Muscle layer of colon (tissue), 2 donors: ENCODE results near the gene CRYZ.
A peak's percentile ranks its signal among the peaks of the same experiment; 100 is the strongest.
"Not testable (repeated sequence)": the region's sequence is repeated elsewhere in the genome, so short reads cannot be mapped to it uniquely, and the experiment has no call there.

Experiments used
- H3K27ac ChIP-seq: one replicate; pipeline ENCODE4 v1.7.0; 2013; ENCODE audit warnings: low read depth, mild to moderate bottlenecking, low read length, moderate library complexity
- H3K27me3 ChIP-seq, 2 donors: one replicate each; pipeline ENCODE4 v1.7.0; 2013; ENCODE audit warnings: low read length in 2 of 2, mild to moderate bottlenecking in 2 of 2; ENCODE audit not compliant: insufficient read depth in 2 of 2, control insufficient read depth in 1 of 2
- H3K36me3 ChIP-seq: one replicate; pipeline ENCODE4 v1.7.0; 2013; ENCODE audit warnings: mild to moderate bottlenecking, low read length; ENCODE audit not compliant: insufficient read depth
- H3K4me1 ChIP-seq: one replicate; pipeline ENCODE4 v1.7.0; 2013; ENCODE audit warnings: mild to moderate bottlenecking, low read length; ENCODE audit not compliant: insufficient read depth
- H3K4me3 ChIP-seq, 2 donors: one replicate each; pipeline ENCODE4 v1.7.0; 2013; ENCODE audit warnings: low read length in 2 of 2, low read depth in 1 of 2, mild to moderate bottlenecking in 1 of 2, moderate library complexity in 1 of 2
- H3K9ac ChIP-seq: one replicate; pipeline ENCODE4 v1.7.0; 2013; ENCODE audit warnings: low read length
- H3K9me3 ChIP-seq: one replicate; pipeline ENCODE4 v1.7.0; 2013; ENCODE audit warnings: mild to moderate bottlenecking, low read length
- donor health status: abdominal sarcoma.
- donor health status: Adenocarcinoma of cecum.

CRYZ gene

GRCh38 chr1:74732960-74733603 lies at the start of gene CRYZ, which contains the start of gene TYW3:
TSS of gene CRYZ (minus strand) at chr1:74733050. CDS start at chr1:74724821, 8,229 bp downstream.
TSS of gene TYW3 (plus strand) at chr1:74733152. CDS start at chr1:74733245, 93 bp downstream.
- Histone ChIP-seq H3K27me3 (no peaks in the 10 kb centered on the region), H3K27ac (peak within 1 kb of the TSS; percentile 85), H3K4me3 (peak within 1 kb of the TSS; percentile 72 to 94), H3K9me3 (no peaks in the 10 kb centered on the region), H3K36me3 (peaks cover 15% of the 10 kb centered on the region), H3K4me1 (peaks cover 34% of the 10 kb centered on the region), H3K9ac (peak within 1 kb of the TSS; percentile 89)

GRCh38 chr1:74780594-74780993 lies 47.7 kb upstream of the CRYZ start:
- Histone ChIP-seq H3K27me3 (no peaks in the 10 kb centered on the region), H3K9me3 (no peaks in the 10 kb centered on the region), H3K4me3 (no peak overlapping the region), H3K9ac (no peak overlapping the region), H3K27ac (no peak overlapping the region), H3K36me3 (no peaks in the 10 kb centered on the region), H3K4me1 (no peaks in the 10 kb centered on the region)

- Histone ChIP-seq H3K36me3 (no peaks in the 10 kb centered on the region), H3K27me3 (no peaks in the 10 kb centered on the region), H3K4me3 (no peak overlapping the region), H3K9me3 (no peaks in the 10 kb centered on the region), H3K27ac (no peak overlapping the region), H3K4me1 (no peaks in the 10 kb centered on the region), H3K9ac (no peak overlapping the region)
Observed at GRCh38 chr1:74779750-74780149, 46.9 kb upstream of the CRYZ start.

GRCh38 chr1:74777525-74777924 lies 44.7 kb upstream of the CRYZ start:
- no peaks in the 10 kb centered on the region for H3K27me3 ChIP-seq
- no peak overlapping the region for H3K9ac ChIP-seq
- H3K27ac ChIP-seq, result no peak overlapping the region
- no peaks in the 10 kb centered on the region for H3K9me3 ChIP-seq
- no peaks in the 10 kb centered on the region for H3K4me1 ChIP-seq
- no peak overlapping the region for H3K4me3 ChIP-seq
- no peaks in the 10 kb centered on the region for H3K36me3 ChIP-seq

- no peak overlapping the region for H3K4me3 ChIP-seq
- H3K9ac ChIP-seq, result no peak overlapping the region
- H3K9me3 ChIP-seq, result no peaks in the 10 kb centered on the region
- H3K36me3 ChIP-seq, result no peaks in the 10 kb centered on the region
- no peak overlapping the region for H3K27ac ChIP-seq
- no peaks in the 10 kb centered on the region for H3K4me1 ChIP-seq
- no peaks in the 10 kb centered on the region for H3K27me3 ChIP-seq
Observed at GRCh38 chr1:74775735-74776134, 42.9 kb upstream of the CRYZ start.

- no peaks in the 10 kb centered on the region for H3K9me3 ChIP-seq
- no peak overlapping the region for H3K27ac ChIP-seq
- no peaks in the 10 kb centered on the region for H3K4me1 ChIP-seq
- no peaks in the 10 kb centered on the region for H3K27me3 ChIP-seq
- no peak overlapping the region for H3K4me3 ChIP-seq
- no peak overlapping the region for H3K9ac ChIP-seq
- no peaks in the 10 kb centered on the region for H3K36me3 ChIP-seq
Observed at GRCh38 chr1:74773582-74773981, 40.7 kb upstream of the CRYZ start.

GRCh38 chr1:74772945-74773344 lies 40.1 kb upstream of the CRYZ start:
- Histone ChIP-seq H3K9ac (no peak overlapping the region), H3K4me3 (no peak overlapping the region), H3K27me3 (no peaks in the 10 kb centered on the region), H3K27ac (no peak overlapping the region), H3K4me1 (no peaks in the 10 kb centered on the region), H3K9me3 (no peaks in the 10 kb centered on the region), H3K36me3 (no peaks in the 10 kb centered on the region)

GRCh38 chr1:74771913-74772515 lies 39.2 kb upstream of the CRYZ start:
- no peaks in the 10 kb centered on the region for H3K9me3 ChIP-seq
- no peaks in the 10 kb centered on the region for H3K4me1 ChIP-seq
- H3K36me3 ChIP-seq, result no peaks in the 10 kb centered on the region
- no peak overlapping the region for H3K4me3 ChIP-seq
- no peak overlapping the region for H3K9ac ChIP-seq
- H3K27me3 ChIP-seq, result no peaks in the 10 kb centered on the region
- H3K27ac ChIP-seq, result no peak overlapping the region

- Histone ChIP-seq H3K9ac (no peak overlapping the region), H3K36me3 (peaks cover 10% of the 10 kb centered on the region), H3K4me3 (no peak overlapping the region), H3K27me3 (no peaks in the 10 kb centered on the region), H3K27ac (no peak overlapping the region), H3K4me1 (no peaks in the 10 kb centered on the region), H3K9me3 (no peaks in the 10 kb centered on the region)
Observed at GRCh38 chr1:74767490-74767889, 34.6 kb upstream of the CRYZ start.

GRCh38 chr1:74766579-74766978 lies 33.7 kb upstream of the CRYZ start:
- H3K27ac ChIP-seq, result no peak overlapping the region
- H3K4me1 ChIP-seq, result no peaks in the 10 kb centered on the region
- H3K4me3 ChIP-seq, result no peak overlapping the region
- no peaks in the 10 kb centered on the region for H3K27me3 ChIP-seq
- peaks cover 14% of the 10 kb centered on the region for H3K36me3 ChIP-seq
- no peaks in the 10 kb centered on the region for H3K9me3 ChIP-seq
- no peak overlapping the region for H3K9ac ChIP-seq

- Histone ChIP-seq H3K4me1 (no peaks in the 10 kb centered on the region), H3K9ac (no peak overlapping the region), H3K27me3 (no peaks in the 10 kb centered on the region), H3K4me3 (no peak overlapping the region), H3K9me3 (no peaks in the 10 kb centered on the region), H3K36me3 (peaks cover 28% of the 10 kb centered on the region), H3K27ac (no peak overlapping the region)
Observed at GRCh38 chr1:74763807-74764206, 31.0 kb upstream of the CRYZ start.

- H3K27ac ChIP-seq, H3K9me3 ChIP-seq, H3K4me3 ChIP-seq, H3K9ac ChIP-seq, H3K4me1 ChIP-seq, H3K27me3 ChIP-seq: not testable (repeated sequence)
- H3K36me3 ChIP-seq, result peaks cover 48% of the 10 kb centered on the region
Observed at GRCh38 chr1:74756650-74757049, 23.8 kb upstream of the CRYZ start.
